ENCODE data around the gene UBTD1.

UBTD1 gene

DNA sequence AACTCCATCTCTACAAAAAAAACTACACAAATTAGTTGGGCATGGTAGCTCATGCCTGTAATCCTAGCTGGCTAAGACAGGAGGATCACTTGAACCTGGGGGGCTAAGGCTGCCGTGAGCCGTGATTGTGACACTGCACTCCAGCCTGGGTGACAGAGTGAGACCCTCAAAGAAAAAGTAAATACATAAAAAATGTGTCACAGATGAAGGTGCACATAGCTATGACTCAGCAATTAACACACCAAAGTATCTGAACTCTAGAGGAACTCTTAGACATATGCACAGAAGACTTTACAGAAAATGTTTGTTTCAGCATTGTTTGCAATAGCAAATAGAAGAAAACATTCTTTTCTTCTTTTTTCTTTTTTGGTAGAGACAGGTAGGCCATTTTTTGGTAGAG is 99.1 kb downstream of the UBTD1 start:
- in situ Hi-C loops (cut with MboI; ENCODE audit: low pct_unique_long_range_greater_than_20kb, low sequenced_read_pairs, unreplicated experiment), result no loop called here
- DNase-seq (ENCODE audit: low spot score), result no peak
- TF ChIP-seq, protein P1, sequence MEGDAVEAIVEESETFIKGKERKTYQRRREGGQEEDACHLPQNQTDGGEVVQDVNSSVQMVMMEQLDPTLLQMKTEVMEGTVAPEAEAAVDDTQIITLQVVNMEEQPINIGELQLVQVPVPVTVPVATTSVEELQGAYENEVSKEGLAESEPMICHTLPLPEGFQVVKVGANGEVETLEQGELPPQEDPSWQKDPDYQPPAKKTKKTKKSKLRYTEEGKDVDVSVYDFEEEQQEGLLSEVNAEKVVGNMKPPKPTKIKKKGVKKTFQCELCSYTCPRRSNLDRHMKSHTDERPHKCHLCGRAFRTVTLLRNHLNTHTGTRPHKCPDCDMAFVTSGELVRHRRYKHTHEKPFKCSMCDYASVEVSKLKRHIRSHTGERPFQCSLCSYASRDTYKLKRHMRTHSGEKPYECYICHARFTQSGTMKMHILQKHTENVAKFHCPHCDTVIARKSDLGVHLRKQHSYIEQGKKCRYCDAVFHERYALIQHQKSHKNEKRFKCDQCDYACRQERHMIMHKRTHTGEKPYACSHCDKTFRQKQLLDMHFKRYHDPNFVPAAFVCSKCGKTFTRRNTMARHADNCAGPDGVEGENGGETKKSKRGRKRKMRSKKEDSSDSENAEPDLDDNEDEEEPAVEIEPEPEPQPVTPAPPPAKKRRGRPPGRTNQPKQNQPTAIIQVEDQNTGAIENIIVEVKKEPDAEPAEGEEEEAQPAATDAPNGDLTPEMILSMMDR (IDR thresholded peaks at IDR 0.05; ENCODE audit: extremely low read depth, insufficient read depth, missing control alignments), result no peak

DNA sequence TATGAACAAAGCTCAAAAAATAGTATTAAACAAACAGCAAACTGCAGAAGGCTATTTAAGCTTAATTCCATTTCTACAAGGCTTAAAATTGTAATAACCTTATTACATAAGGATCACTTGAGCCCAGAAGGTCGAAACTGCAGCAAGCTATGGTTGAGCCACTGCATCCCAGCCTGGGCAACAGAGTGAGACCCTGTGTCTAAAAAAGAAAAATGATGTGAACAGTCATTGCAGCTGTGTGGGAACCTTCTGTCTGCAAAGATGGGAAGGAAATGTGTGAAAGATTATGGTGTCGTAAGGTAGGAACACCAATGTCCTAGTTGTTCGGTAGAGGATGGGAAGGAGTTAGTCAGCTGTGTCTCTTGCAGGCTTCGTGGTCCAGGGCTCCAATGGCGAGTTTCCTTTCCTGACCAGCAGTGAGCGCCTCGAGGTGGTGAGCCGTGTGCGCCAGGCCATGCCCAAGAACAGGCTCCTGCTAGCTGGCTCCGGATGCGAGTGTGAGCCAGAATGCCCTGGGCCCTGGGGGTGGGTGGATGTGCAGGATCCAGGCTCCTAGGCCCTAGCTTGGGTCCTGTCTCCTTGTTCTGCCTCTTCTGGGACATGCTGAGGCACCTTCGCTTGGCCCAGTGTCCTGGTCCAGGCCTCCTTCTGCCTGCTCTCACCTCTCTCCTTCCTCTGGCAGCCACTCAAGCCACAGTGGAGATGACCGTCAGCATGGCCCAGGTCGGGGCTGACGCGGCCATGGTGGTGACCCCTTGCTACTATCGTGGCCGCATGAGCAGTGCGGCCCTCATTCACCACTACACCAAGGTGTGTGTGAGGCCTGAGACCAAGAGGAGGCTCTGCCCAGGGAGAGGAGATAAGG is 99.9 kb downstream of the UBTD1 start:
- DNase-seq (ENCODE audit: low spot score), result no peak
- in situ Hi-C loops (cut with MboI; ENCODE audit: low pct_unique_long_range_greater_than_20kb, low sequenced_read_pairs, unreplicated experiment), result no loop called here
- TF ChIP-seq, protein P1 (IDR thresholded peaks at IDR 0.05; ENCODE audit: extremely low read depth, insufficient read depth, missing control alignments), result no peak

DNA sequence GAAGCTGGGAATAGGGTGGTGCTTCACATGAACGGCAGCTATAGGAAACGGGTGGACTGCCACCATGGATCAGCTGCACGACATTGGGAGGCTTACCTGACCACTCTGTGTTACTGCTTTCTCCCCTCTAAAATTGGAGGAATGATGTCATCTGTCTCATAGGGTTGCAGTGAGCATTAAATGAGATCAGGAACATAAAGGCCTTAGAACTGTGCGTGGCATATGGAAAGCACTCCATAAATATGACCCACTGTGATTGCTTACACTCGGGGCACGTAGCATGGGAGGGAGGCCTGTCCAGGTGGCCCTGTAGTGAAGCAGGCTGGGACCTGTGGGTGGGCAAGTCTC is 100.5 kb downstream of the UBTD1 start:
- in situ Hi-C loops (cut with MboI; ENCODE audit: low pct_unique_long_range_greater_than_20kb, low sequenced_read_pairs, unreplicated experiment), result no loop called here
- TF ChIP-seq, protein P1 (IDR thresholded peaks at IDR 0.05; ENCODE audit: extremely low read depth, insufficient read depth, missing control alignments), result no peak
- no peak for DNase-seq (ENCODE audit: low spot score)

DNA sequence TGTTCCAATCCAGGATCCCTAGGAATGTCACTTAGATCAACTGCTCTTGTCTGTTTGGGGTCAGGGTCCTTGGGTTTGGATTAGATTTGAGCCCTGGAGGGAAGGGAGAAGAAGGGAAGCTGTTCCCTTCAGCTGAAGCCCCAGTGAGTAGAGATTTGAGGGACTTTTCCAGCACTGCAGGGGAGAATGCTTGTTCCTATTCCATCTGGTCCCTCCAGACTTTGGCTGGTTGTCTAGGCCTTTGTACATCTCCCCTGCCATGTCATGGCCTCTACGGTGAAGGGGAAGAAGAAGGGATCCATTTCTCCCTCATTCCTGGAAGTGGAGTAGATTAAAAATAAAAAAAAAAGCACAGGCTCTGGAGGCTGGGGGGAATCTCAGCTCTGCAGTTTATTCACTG is 101.9 kb downstream of the UBTD1 start:
- TF ChIP-seq, protein P1 (IDR thresholded peaks at IDR 0.05; ENCODE audit: extremely low read depth, insufficient read depth, missing control alignments), result no peak
- DNase-seq (ENCODE audit: low spot score), result no peak
- in situ Hi-C loops (cut with MboI; ENCODE audit: low pct_unique_long_range_greater_than_20kb, low sequenced_read_pairs, unreplicated experiment), result no loop called here

DNA sequence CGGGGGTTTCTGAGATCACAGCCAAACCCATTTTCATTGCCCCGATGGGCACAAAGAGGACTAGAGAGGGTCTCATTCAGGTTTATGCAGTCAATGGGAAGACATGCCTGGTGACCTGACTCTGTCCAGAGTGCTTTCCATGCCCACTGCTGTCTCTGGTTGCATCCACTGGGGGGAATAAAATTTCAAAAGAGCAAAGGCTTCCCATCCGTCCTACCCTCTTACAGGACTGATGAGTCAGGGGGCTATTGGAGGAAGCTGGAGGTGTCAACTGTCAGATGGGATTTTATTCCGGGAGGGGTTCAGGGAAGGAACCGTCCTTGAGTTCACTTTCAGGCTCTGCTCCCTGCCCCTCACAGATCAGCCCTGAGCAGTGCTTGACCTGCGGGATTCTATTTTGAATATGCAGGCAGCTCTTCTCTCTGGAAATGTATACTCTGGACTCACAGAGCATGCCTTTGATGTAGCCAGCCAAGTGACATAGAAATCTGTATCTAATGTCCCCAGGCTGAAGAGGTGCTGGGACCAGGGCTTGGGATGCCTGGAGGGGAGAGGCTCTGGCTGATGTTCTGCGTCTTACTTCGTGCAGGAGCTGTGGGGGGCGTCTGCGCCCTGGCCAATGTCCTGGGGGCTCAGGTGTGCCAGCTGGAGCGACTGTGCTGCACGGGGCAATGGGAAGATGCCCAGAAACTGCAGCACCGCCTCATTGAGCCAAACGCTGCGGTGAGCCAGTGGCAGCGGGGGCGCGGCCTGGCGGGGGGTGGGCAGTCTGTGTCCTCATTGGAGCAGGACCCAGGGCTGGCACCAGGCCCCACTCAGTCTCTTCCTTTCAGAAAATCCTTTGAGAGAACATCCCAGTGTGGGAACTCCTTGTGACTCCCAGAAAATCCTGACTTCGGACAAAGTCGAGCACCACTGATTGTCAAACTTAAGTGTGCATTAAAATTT is 102.8 kb downstream of the UBTD1 start:
- in situ Hi-C loops (cut with MboI; ENCODE audit: low pct_unique_long_range_greater_than_20kb, low sequenced_read_pairs, unreplicated experiment), result no loop called here

DNA sequence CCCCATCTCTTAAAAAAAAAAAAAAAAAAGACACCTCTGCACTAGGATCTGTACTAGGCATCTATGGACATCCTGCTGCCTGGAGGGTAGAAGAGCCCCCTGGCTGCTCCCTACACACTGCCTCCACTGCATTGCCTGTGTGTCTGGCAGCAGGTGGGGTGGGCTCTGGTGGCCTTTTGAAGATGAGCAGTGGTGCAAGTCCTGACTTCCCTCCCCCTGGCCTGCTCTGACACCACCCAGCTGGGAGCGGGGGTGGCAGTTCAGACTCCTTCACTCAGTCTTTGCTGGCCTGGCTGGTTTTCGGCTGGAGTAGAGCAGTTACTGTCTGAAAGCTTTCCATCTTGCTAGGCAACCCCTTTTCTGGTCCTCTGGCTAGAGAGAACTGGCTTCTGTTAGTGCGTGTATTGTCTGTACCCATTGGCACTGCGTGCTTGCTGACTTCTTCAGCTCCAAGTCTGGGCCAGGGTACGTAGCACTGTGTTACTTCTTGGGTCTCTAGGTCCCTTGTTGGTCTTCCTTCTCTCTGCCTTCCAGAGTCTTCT is 108.4 kb downstream of the UBTD1 start:
- no peak for DNase-seq (ENCODE audit: low spot score)
- in situ Hi-C loops (cut with MboI; ENCODE audit: low pct_unique_long_range_greater_than_20kb, low sequenced_read_pairs, unreplicated experiment), result no loop called here
- TF ChIP-seq, protein P1 (IDR thresholded peaks at IDR 0.05; ENCODE audit: extremely low read depth, insufficient read depth, missing control alignments), result no peak

More for the DNA sequence above, 102.8 kb downstream of the UBTD1 start:
- TF ChIP-seq, protein P1 (IDR thresholded peaks at IDR 0.05; ENCODE audit: extremely low read depth, insufficient read depth, missing control alignments), result no peak
- DNase-seq (ENCODE audit: low spot score), result no peak
